Measurements from ENCODE around the gene CCR5AS.

CCR5AS gene

GRCh38 chr3:46380471-46381221 lies 26.2 kb downstream of the CCR5AS start:
- no peak for DNase-seq (ENCODE audit: low spot score)

- DNase-seq (ENCODE audit: low spot score) = peak; percentile 69
Measured at GRCh38 chr3:46378426-46378942, 28.4 kb downstream of the CCR5AS start.

GRCh38 chr3:46375814-46376213 lies 31.1 kb downstream of the CCR5AS start:
- no peak for DNase-seq (ENCODE audit: low spot score)

- DNase-seq (ENCODE audit: low spot score) = no peak
Measured at GRCh38 chr3:46375218-46375617, 31.6 kb downstream of the CCR5AS start.

GRCh38 chr3:46374755-46375154 lies 32.1 kb downstream of the CCR5AS start:
- no peak for DNase-seq (ENCODE audit: low spot score)

- DNase-seq (ENCODE audit: low spot score) = no peak
Measured at GRCh38 chr3:46372492-46373359, 34.1 kb downstream of the CCR5AS start.

- no peak for DNase-seq (ENCODE audit: low spot score)
Measured at GRCh38 chr3:46371519-46372340, 35.1 kb downstream of the CCR5AS start.

GRCh38 chr3:46370839-46371518 lies 35.9 kb downstream of the CCR5AS start, which contains the start of gene CCR5:
TSS of gene CCR5 (plus strand) at chr3:46370946. CDS start at chr3:46372903, 1,957 bp downstream.
- DNase-seq (ENCODE audit: low spot score) = no peak

GRCh38 chr3:46369675-46370132 lies 37.2 kb downstream of the CCR5AS start:
- DNase-seq (ENCODE audit: low spot score) = no peak

GRCh38 chr3:46369151-46369550 lies 37.7 kb downstream of the CCR5AS start:
- DNase-seq (ENCODE audit: low spot score) = no peak

GRCh38 chr3:46368569-46368968 lies 38.3 kb downstream of the CCR5AS start:
- DNase-seq (ENCODE audit: low spot score) = peak; percentile 39

GRCh38 chr3:46367811-46368210 lies 39.1 kb downstream of the CCR5AS start:
- DNase-seq (ENCODE audit: low spot score) = no peak

- no peak for DNase-seq (ENCODE audit: low spot score)
Measured at GRCh38 chr3:46365737-46366524, 40.9 kb downstream of the CCR5AS start.

GRCh38 chr3:46365041-46365440 lies 41.8 kb downstream of the CCR5AS start:
- DNase-seq (ENCODE audit: low spot score) = no peak

GRCh38 chr3:46361408-46362283 lies 45.2 kb downstream of the CCR5AS start:
- DNase-seq (ENCODE audit: low spot score) = no peak

- no peak for DNase-seq (ENCODE audit: low spot score)
Measured at GRCh38 chr3:46360907-46361306, 46.0 kb downstream of the CCR5AS start.

- DNase-seq (ENCODE audit: low spot score) = no peak
Measured at GRCh38 chr3:46359733-46360493, 47.0 kb downstream of the CCR5AS start.

- no peak for DNase-seq (ENCODE audit: low spot score)
Measured at GRCh38 chr3:46358466-46358865, 48.4 kb downstream of the CCR5AS start.

GRCh38 chr3:46356909-46357308 lies 50.0 kb downstream of the CCR5AS start:
- no peak for DNase-seq (ENCODE audit: low spot score)

All from D341Med (cell line).